Cardiac muscle cell (in vitro differentiated cells and primary cell): ENCODE data around the gene ZEB2. TPM values are rescaled to one million over a fixed set of nuclear protein-coding genes. Genes with fewer than 3 reads are reported as not detected.
A peak's percentile ranks its signal among the peaks of the same experiment; 100 is the strongest.

Experiments used
- DNase-seq, 2 donors: peaks; one replicate each; pipeline versions ENCODE4 v3.0.0 to v3.0.0-alpha.2; 2010 to 2017; ENCODE audit warnings: low read depth in 1 of 2, low spot score in 1 of 2
- H3K27ac ChIP-seq: fragments of 200-600 bp; sonication (generic); 2 replicates; pipeline ENCODE4 v1.5.1; 2016
- H3K27me3 ChIP-seq: fragments of 200-600 bp; sonication (generic); 2 replicates; pipeline ENCODE4 v1.6.0; 2016; ENCODE audit warnings: control low read depth
- H3K36me3 ChIP-seq: fragments of 200-600 bp; sonication (generic); 2 replicates; pipeline ENCODE4 v1.5.1; 2016; ENCODE audit warnings: control low read depth
- H3K4me1 ChIP-seq: fragments of 200-600 bp; sonication (generic); 2 replicates; pipeline ENCODE4 v1.8.1; 2017; ENCODE audit warnings: low read depth, mild to moderate bottlenecking, mixed run types
- H3K4me3 ChIP-seq: fragments of 200-600 bp; sonication (generic); 2 replicates; pipeline ENCODE4 v1.5.1; 2016; ENCODE audit warnings: mild to moderate bottlenecking
- H3K9me3 ChIP-seq: fragments of 200-600 bp; sonication (generic); 2 replicates; pipeline ENCODE4 v1.5.1; 2017; ENCODE audit warnings: low read depth, mild to moderate bottlenecking, control low read depth
- CTCF ChIP-seq: IDR thresholded peaks from 2 replicates; pipeline ENCODE4 v1.5.1; 2012; ENCODE audit warnings: low read depth, mild to moderate bottlenecking, low read length
- polyA plus RNA-seq: library from polyadenylated mRNA; unstranded; fragments of >200 nt; fragmentation: Nextera tagmentation; extraction: Ambion mirVana; gene quantifications from 2 replicates; pipeline ENCODE4 v1.2.1, GENCODE V29; 2016
- total RNA-seq: library from RNA; depleted of rRNA; stranded (reverse); fragments of >200 nt; gene quantifications from 2 replicates; pipeline ENCODE4 v1.2.3, GENCODE V29; 2016

Gene ZEB2
- total and polyA plus RNA-seq, 2 experiments from 2014 or later: 16.8 to 41.2 TPM

- H3K27me3 ChIP-seq: peaks cover 7% of the 10 kb centered on the region
- no peak overlapping the region for H3K4me3 ChIP-seq
- H3K36me3 ChIP-seq: no peaks in the 10 kb centered on the region
- DNase-seq: no peak
- H3K4me1 ChIP-seq: peaks cover 76% of the 10 kb centered on the region
- no peak overlapping the region for H3K27ac ChIP-seq
- no peak for TF ChIP-seq CTCF
- H3K9me3 ChIP-seq: no peaks in the 10 kb centered on the region
These were observed 7.4 kb downstream of the ZEB2 start for GRCh38 chr2:144512470-144512869.

- H3K27me3 ChIP-seq: peaks cover 7% of the 10 kb centered on the region
- no peak overlapping the region for H3K4me3 ChIP-seq
- no peaks in the 10 kb centered on the region for H3K36me3 ChIP-seq
- no peak overlapping the region for H3K27ac ChIP-seq
- no peak for DNase-seq
- TF ChIP-seq CTCF: no peak
- H3K4me1 ChIP-seq: peaks cover 82% of the 10 kb centered on the region
- H3K9me3 ChIP-seq: no peaks in the 10 kb centered on the region
These were observed 8.0 kb downstream of the ZEB2 start for GRCh38 chr2:144511937-144512336.

- no peak for DNase-seq
- Histone ChIP-seq H3K9me3 (no peaks in the 10 kb centered on the region), H3K36me3 (no peaks in the 10 kb centered on the region), H3K27me3 (peaks cover 7% of the 10 kb centered on the region), H3K4me1 (peaks cover 88% of the 10 kb centered on the region), H3K4me3 (no peak overlapping the region), H3K27ac (peak overlapping the region; percentile 89)
- no peak for TF ChIP-seq CTCF
These were observed 8.6 kb downstream of the ZEB2 start for GRCh38 chr2:144511226-144511810.

- no peaks in the 10 kb centered on the region for H3K36me3 ChIP-seq
- H3K27ac ChIP-seq: peak overlapping the region; percentile 89
- H3K4me1 ChIP-seq: peaks cover 97% of the 10 kb centered on the region
- H3K27me3 ChIP-seq: peaks cover 7% of the 10 kb centered on the region
- DNase-seq: peak in 1 of 2 donors; percentile 58
- TF ChIP-seq CTCF: no peak
- H3K4me3 ChIP-seq: peak overlapping the region; percentile 7
- H3K9me3 ChIP-seq: no peaks in the 10 kb centered on the region
These were observed 9.5 kb downstream of the ZEB2 start for GRCh38 chr2:144510294-144510991.

- Histone ChIP-seq H3K4me3 (peak overlapping the region; percentile 7), H3K27me3 (peaks cover 7% of the 10 kb centered on the region), H3K36me3 (no peaks in the 10 kb centered on the region), H3K9me3 (no peaks in the 10 kb centered on the region), H3K4me1 (peaks cover 97% of the 10 kb centered on the region), H3K27ac (peak overlapping the region; percentile 89)
- no peak for DNase-seq
- no peak for TF ChIP-seq CTCF
These were observed 10.1 kb downstream of the ZEB2 start for GRCh38 chr2:144509879-144510221.
